GM18502 (cell line): ENCODE data around the gene CRIP1.

Experiments
- ATAC-seq: cut with Tn5 transposase; IDR thresholded peaks from one replicate; pipeline ENCODE4 v1.9.1; 2021; ENCODE audit warnings: mild to moderate bottlenecking; ENCODE audit not compliant: unreplicated experiment, poor library complexity

The CRIP1 gene

DNA sequence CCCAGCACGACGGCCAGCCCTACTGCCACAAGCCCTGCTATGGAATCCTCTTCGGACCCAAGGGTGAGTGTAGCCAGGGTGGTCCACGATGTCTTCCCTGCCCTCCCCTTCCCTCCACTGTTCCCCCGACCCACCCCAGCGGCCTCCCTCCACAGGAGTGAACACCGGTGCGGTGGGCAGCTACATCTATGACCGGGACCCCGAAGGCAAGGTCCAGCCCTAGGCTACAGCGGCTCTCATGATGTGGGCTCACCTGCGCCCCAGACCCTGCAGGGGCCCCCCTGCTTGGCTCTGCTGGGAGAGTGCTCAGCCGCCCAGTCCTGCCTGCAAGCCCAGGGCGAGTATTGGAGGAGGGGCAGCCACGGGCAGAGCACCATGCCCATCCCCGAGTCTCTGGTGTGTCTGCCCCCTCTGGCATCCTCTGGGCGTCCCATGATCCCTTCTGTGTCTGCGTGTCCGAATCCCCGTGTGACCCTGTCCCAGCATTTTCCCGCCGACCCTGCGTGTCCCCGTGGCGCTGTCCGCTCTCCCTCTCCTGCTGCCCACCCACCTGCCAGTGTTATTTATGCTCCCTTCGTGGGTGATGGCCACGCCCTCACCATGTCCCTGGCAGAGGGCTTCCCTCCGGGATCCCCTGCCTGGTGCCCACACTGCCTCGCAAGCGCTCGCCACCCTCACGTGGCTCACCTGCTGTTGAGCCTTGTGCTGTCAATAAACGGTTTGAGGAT lies 7.1 kb upstream of the CRIP1 start:
- ATAC-seq, result no peak

GRCh38 chr14:105480199-105480746 lies 6.4 kb upstream of the CRIP1 start:
- no peak for ATAC-seq

- ATAC-seq, result peak; percentile 57
Measured at GRCh38 chr14:105480807-105481801, 5.6 kb upstream of the CRIP1 start.

GRCh38 chr14:105481886-105482457 lies 4.7 kb upstream of the CRIP1 start:
- ATAC-seq, result peak; percentile 53

DNA sequence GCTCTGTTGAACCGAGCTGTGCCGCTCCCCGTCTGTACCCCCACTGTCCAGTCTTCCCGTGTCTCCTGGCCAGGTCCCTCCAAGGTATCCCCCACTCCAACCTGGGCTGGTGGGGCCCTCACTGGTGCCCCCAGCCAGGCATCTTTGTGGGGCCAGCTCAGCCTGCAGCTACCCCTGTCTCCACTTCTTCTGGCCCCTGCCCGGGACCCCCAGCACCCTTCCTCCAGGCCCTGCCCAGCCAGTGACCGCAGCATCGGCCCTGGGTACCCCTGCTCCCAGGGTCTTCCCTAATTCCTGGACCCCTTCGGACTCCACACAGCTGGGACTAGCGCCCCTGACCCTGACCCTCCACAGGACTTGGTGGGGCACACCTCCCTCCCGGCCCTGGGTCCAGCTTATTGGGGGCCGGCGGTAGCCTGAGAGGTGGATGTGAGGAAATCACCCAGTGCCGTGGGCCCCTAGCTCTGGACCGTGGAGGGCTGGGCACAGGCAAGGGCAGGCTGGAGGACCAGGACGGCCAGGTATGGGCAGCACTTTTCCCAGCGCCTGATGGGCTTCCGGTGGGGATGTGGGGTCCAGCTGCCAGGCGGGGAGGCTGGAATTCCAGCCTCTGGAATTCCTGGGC lies 4.1 kb upstream of the CRIP1 start:
- no peak for ATAC-seq

- no peak for ATAC-seq
Measured at GRCh38 chr14:105483300-105484068, 3.2 kb upstream of the CRIP1 start.

GRCh38 chr14:105484069-105484996 lies 2.4 kb upstream of the CRIP1 start:
- no peak for ATAC-seq

DNA sequence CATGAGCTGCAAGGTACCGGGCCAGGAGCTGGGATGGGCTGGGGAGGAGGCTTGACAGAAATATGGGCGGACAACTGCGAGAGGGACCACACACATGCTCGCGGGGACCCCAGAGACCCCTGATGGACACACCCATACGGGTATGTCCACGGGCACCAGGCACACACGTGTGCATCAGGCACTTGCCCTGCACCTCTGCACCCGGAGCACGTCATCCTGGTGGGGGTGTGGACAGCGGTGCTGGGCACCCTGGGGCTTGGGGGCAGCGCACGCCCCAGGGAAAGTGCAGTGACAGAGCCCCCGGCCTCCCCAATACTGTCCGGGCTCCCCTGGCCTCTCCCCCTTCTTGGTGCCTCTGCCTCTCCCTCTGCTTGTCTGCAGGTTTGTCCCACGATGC lies 1.7 kb upstream of the CRIP1 start:
- no peak for ATAC-seq

- no peak for ATAC-seq
Measured at GRCh38 chr14:105485739-105486162, 935 bp upstream of the CRIP1 start.

- no peak for ATAC-seq
Measured at GRCh38 chr14:105486974-105487448, 325 bp downstream of the CRIP1 start.

DNA sequence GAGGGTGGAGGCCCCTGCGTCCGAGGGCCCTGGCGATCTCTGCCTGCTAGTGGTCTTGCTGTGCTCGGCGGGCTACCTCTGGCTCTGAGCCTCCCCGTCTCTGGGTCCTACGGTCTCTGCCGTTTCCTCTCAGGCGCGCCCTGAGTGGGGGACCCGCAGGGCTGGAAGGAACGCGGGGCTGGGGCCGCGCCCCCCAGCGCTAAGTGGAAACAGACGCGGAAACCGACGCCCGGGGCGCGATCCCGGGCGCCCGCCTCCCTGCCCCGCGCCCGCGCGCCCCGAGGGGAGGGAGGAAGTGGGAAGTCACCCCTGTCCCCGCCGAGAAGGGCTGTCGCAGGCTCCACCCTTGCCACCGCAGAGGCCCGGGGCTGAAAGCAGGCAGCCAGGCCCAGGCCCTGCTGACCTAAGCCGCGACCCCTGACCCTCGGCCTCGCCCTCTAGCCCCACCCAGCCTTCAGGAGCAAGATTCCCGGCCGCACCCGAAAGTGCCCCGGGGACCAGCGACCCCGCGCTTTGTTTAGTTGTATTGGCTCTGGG lies 831 bp downstream of the CRIP1 start:
- ATAC-seq, result no peak

DNA sequence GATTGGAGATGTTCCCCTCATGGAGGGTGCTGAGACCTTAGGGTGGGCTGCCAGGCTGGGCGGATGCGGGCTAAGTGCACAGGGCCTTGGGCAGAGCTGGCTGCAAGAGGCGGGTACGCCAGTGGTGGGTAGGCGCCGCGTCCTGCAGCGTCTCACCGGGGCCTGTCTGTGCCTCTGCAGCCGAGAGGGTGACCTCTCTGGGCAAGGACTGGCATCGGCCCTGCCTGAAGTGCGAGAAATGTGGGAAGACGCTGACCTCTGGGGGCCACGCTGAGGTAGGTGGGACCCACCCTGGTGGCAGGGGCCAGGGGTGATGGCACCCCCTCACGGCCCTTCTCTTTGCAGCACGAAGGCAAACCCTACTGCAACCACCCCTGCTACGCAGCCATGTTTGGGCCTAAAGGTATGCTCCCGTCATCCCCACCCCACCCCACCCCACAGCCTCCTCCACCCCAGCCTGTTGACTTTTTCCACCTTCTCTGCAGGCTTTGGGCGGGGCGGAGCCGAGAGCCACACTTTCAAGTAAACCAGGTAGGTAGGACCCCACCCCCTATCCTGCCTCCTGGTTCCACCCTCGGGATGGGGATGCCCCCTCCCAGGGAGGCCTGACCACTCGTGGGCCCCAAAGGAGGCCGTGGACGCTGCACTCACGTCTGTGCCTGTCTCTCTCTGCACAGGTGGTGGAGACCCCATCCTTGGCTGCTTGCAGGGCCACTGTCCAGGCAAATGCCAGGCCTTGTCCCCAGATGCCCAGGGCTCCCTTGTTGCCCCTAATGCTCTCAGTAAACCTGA lies 1.5 kb downstream of the CRIP1 start:
- no peak for ATAC-seq

- ATAC-seq, result no peak
Measured at GRCh38 chr14:105488781-105489541, 2.3 kb downstream of the CRIP1 start.

GRCh38 chr14:105489542-105490266 lies 3.0 kb downstream of the CRIP1 start:
- no peak for ATAC-seq

GRCh38 chr14:105490267-105490571 lies 3.5 kb downstream of the CRIP1 start:
- ATAC-seq, result no peak
